GM23338 (cell line): Measurements from ENCODE around the gene HOXB3. TPM values are rescaled to one million over a fixed set of nuclear protein-coding genes. Genes with fewer than 3 reads are reported as not detected.

Experiments used
- ATAC-seq: fragments of 200-7000 bp; cut with Tn5 transposase; 3 replicates; pipeline ENCODE4 v1.9.1; 2020
- DNase-seq: peaks from one replicate; pipeline ENCODE4 v3.0.0-alpha.2; 2015; ENCODE audit warnings: low spot score
- H2AFZ ChIP-seq: fragments of 200-600 bp; sonication (generic); 2 replicates; pipeline ENCODE4 v1.8.0; 2016; ENCODE audit warnings: antibody characterized with exemption, mild to moderate bottlenecking, moderate library complexity
- H3F3A ChIP-seq: fragments of 200-600 bp; sonication (generic); replicated peaks from 2 replicates; pipeline ENCODE4 v1.8.0; 2017; ENCODE audit warnings: antibody characterized with exemption, mixed run types, low read depth
- H3K27ac ChIP-seq: fragments of 200-600 bp; sonication (generic); 2 replicates; pipeline ENCODE4 v1.6.1; 2016; ENCODE audit warnings: low read depth
- H3K27me3 ChIP-seq: fragments of 200-600 bp; sonication (generic); 2 replicates; pipeline ENCODE4 v1.8.0; 2016; ENCODE audit warnings: mild to moderate bottlenecking, mixed run types, moderate library complexity; ENCODE audit not compliant: insufficient read depth
- H3K36me3 ChIP-seq: fragments of 200-600 bp; sonication (generic); 2 replicates; pipeline ENCODE4 v1.8.0; 2016; ENCODE audit warnings: mild to moderate bottlenecking; ENCODE audit not compliant: insufficient read depth
- H3K4me1 ChIP-seq: fragments of 200-600 bp; sonication (generic); 2 replicates; pipeline ENCODE4 v1.8.0; 2016; ENCODE audit warnings: mild to moderate bottlenecking, moderate library complexity; ENCODE audit not compliant: insufficient read depth
- H3K4me2 ChIP-seq: fragments of 200-600 bp; sonication (generic); 2 replicates; pipeline ENCODE4 v1.7.1; 2017; ENCODE audit warnings: mixed run types
- H3K4me3 ChIP-seq: fragments of 200-600 bp; sonication (generic); 2 replicates; pipeline ENCODE4 v1.6.1; 2016; ENCODE audit warnings: mixed run types
- H3K79me2 ChIP-seq: fragments of 200-600 bp; sonication (generic); replicated peaks from 2 replicates; pipeline ENCODE4 v1.8.0; 2017; ENCODE audit warnings: mild to moderate bottlenecking; ENCODE audit not compliant: insufficient read depth
- H3K9me2 ChIP-seq: fragments of 200-600 bp; sonication (generic); 2 replicates; pipeline ENCODE4 v1.8.0; 2017; ENCODE audit not compliant: insufficient read depth
- H4K20me1 ChIP-seq: fragments of 200-600 bp; sonication (generic); replicated peaks from 2 replicates; pipeline ENCODE4 v1.8.0; 2017; ENCODE audit warnings: mild to moderate bottlenecking; ENCODE audit not compliant: insufficient read depth
- H3K27ac Mint-ChIP-seq: 2 replicates; pipeline ENCODE4 v1.8.0; 2020; ENCODE audit warnings: inconsistent platforms, mild to moderate bottlenecking, moderate library complexity, mixed read lengths
- H3K27me3 Mint-ChIP-seq: 3 replicates; pipeline ENCODE4 v1.8.0; 2022; ENCODE audit warnings: low read depth, mild to moderate bottlenecking, moderate library complexity, mixed read lengths, inconsistent platforms; ENCODE audit not compliant: insufficient read depth, poor library complexity
- H3K36me3 Mint-ChIP-seq: 3 replicates; pipeline ENCODE4 v1.8.0; 2021; ENCODE audit warnings: low read depth, mild to moderate bottlenecking, inconsistent platforms, moderate library complexity, mixed read lengths
- H3K4me1 Mint-ChIP-seq: 3 replicates; pipeline ENCODE4 v1.8.0; 2020; ENCODE audit warnings: mild to moderate bottlenecking, inconsistent platforms, mixed read lengths
- H3K4me3 Mint-ChIP-seq: 3 replicates; pipeline ENCODE4 v1.8.0; 2021; ENCODE audit warnings: moderate library complexity, mild to moderate bottlenecking, inconsistent platforms, mixed read lengths
- H3K9me3 Mint-ChIP-seq: 3 replicates; pipeline ENCODE4 v1.8.0; 2020; ENCODE audit warnings: moderate library complexity, mild to moderate bottlenecking, inconsistent platforms, mixed read lengths
- CREB1 ChIP-seq: fragments of 250-450 bp; sonication (Bioruptor Pico); IDR thresholded peaks from 2 replicates; pipeline ENCODE4 v1.5.0; 2020; ENCODE audit warnings: low read depth, mild to moderate bottlenecking, moderate library complexity
- CTCF ChIP-seq, 2 experiments: fragments of 200-600 bp in 1 of 2; sonication (generic) in 1 of 2; conservative IDR thresholded peaks; 2 replicates each; pipeline versions ENCODE4 v1.5.1 to v1.6.1; 2016 to 2017; ENCODE audit warnings: antibody characterized with exemption in 2 of 2, low read depth in 2 of 2, mild to moderate bottlenecking in 2 of 2, moderate library complexity in 1 of 2
- ETS1 ChIP-seq: IDR thresholded peaks from 2 replicates; pipeline ENCODE4 v1.6.1; 2016; ENCODE audit warnings: antibody characterized with exemption
- EZH2phosphoT487 ChIP-seq: fragments of 200-600 bp; sonication (generic); IDR thresholded peaks from one replicate; pipeline ENCODE4 v1.8.1; 2018; ENCODE audit warnings: antibody characterized with exemption; ENCODE audit not compliant: unreplicated experiment
- polyA plus RNA-seq: library from polyadenylated mRNA; unstranded; fragments of >200 nt; fragmentation: Nextera tagmentation; extraction: Ambion mirVana; gene quantifications from 2 replicates; pipeline ENCODE4 v1.2.1, GENCODE V29; 2016
- total RNA-seq: library from RNA; depleted of rRNA; stranded (reverse); fragments of >200 nt; shearing (Covaris generic); gene quantifications from 2 replicates; pipeline ENCODE4 v1.2.3, GENCODE V29; 2014

HOXB3 gene
- total and polyA plus RNA-seq, 2 experiments from 2014 or later, result 0.17 TPM; not detected in 1

GRCh38 chr17:48502312-48502711 lies 87.7 kb downstream of the HOXB3 start:
- no peak for DNase-seq
- Mint-ChIP-seq H3K4me3 (no peak overlapping the region), H3K27ac (no peak overlapping the region), H3K36me3 (no peaks in the 10 kb centered on the region), H3K4me1 (peaks cover 38% of the 10 kb centered on the region), H3K9me3 (no peaks in the 10 kb centered on the region), H3K27me3 (peaks cover 25% of the 10 kb centered on the region)
- Histone ChIP-seq H3K4me2 (no peak overlapping the region), H3K27me3 (peaks cover 65% of the 10 kb centered on the region), H3K9me2 (no peaks in the 10 kb centered on the region), H3K27ac (no peak overlapping the region), H3K4me3 (no peak overlapping the region), H2AFZ (no peak overlapping the region), H3F3A (no peaks in the 10 kb centered on the region), H3K36me3 (no peaks in the 10 kb centered on the region), H3K79me2 (no peaks in the 10 kb centered on the region), H4K20me1 (no peaks in the 10 kb centered on the region), H3K4me1 (peaks cover 25% of the 10 kb centered on the region; the same call in 1 of the 2 replicates)
- no peak for ATAC-seq
- TF ChIP-seq ETS1 (no peak), EZH2phosphoT487 (no peak)

GRCh38 chr17:48500435-48501426 lies 89.3 kb downstream of the HOXB3 start:
- Histone ChIP-seq H3K9me2 (no peaks in the 10 kb centered on the region), H3K4me3 (no peak overlapping the region), H3K36me3 (no peaks in the 10 kb centered on the region), H3K79me2 (no peaks in the 10 kb centered on the region), H2AFZ (no peak overlapping the region), H3K27ac (no peak overlapping the region), H4K20me1 (0 out of 2 replicates have a peak, but pooled peaks cover 2% of the 10 kb centered on the region), H3K27me3 (peaks cover 75% of the 10 kb centered on the region), H3K4me2 (no peak overlapping the region), H3K4me1 (peaks cover 20% of the 10 kb centered on the region; the same call in 1 of the 2 replicates), H3F3A (no peaks in the 10 kb centered on the region)
- peak; percentile 47 to 69 for TF ChIP-seq CTCF (conservative IDR thresholded peaks at IDR 0.05; ENCODE audit: low read depth in 2 of 2)
- TF ChIP-seq CREB1 (CRISPR knock-in tag), result no peak
- Mint-ChIP-seq H3K36me3 (no peaks in the 10 kb centered on the region), H3K4me3 (no peak overlapping the region), H3K27me3 (peaks cover 25% of the 10 kb centered on the region), H3K27ac (no peak overlapping the region), H3K9me3 (no peaks in the 10 kb centered on the region), H3K4me1 (peaks cover 31% of the 10 kb centered on the region)
- peak; percentile 86 for ATAC-seq
- peak; percentile 68 for DNase-seq
